HEK293T (cell line): ENCODE measurements around the gene GRID2.

ENCODE experiments used
- BHLHE40 ChIP-seq: fragments of 450-650 bp; IDR thresholded peaks from 2 replicates; pipeline ENCODE4 v1.6.1; 2016; ENCODE audit warnings: mild to moderate bottlenecking, moderate library complexity, borderline replicate concordance
- ELF4 ChIP-seq: fragments of 450-650 bp; IDR thresholded peaks from 2 replicates; pipeline ENCODE4 v1.6.1; 2017; ENCODE audit warnings: antibody characterized with exemption
- FOXK2 ChIP-seq: fragments of 450-650 bp; IDR thresholded peaks from 2 replicates; pipeline ENCODE4 v1.6.1; 2016; ENCODE audit warnings: mild to moderate bottlenecking
- FOXM1 ChIP-seq: fragments of 450-650 bp; IDR thresholded peaks from 2 replicates; pipeline ENCODE4 v1.6.1; 2017; ENCODE audit warnings: mild to moderate bottlenecking, borderline replicate concordance
- LEF1 ChIP-seq: fragments of 450-650 bp; IDR thresholded peaks from 2 replicates; pipeline ENCODE4 v1.6.1; 2017; ENCODE audit warnings: mild to moderate bottlenecking, borderline replicate concordance
- SP1 ChIP-seq: fragments of 450-650 bp; IDR thresholded peaks from 2 replicates; pipeline ENCODE4 v1.6.1; 2017
- SUZ12 ChIP-seq: fragments of 450-650 bp; IDR thresholded peaks from 2 replicates; pipeline ENCODE4 v1.6.1; 2016; ENCODE audit warnings: mild to moderate bottlenecking
- TF ChIP-seq, protein P1 (sequence below): fragments of 450-650 bp; IDR thresholded peaks from 2 replicates; pipeline ENCODE4 v1.6.1; 2016

DNA sequence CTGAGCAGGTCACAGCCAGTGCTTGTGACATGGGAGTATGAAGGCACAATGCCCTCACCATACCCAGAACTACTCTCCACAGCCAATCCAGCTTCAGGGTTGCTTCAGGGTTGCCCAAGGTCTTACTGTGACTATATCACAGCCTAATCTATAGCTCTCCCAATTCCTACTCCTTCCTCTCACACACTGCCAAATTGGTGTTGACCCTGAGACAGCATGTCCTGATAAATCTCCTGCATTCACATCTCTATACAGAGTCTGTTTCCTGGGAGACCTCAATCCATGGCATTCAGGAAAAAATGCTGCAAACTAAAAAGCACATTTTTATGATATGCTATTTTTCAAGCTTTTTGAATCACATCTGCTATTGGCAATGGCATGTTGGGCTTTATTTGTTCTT lies 456.7 kb downstream of the GRID2 start:
- TF ChIP-seq FOXK2, result no peak
- TF ChIP-seq SUZ12, result no peak
- TF ChIP-seq FOXM1, result no peak
- TF ChIP-seq SP1, result no peak
- no peak for TF ChIP-seq ELF4
- no peak for TF ChIP-seq LEF1
- no peak for TF ChIP-seq BHLHE40
- TF ChIP-seq, protein P1, sequence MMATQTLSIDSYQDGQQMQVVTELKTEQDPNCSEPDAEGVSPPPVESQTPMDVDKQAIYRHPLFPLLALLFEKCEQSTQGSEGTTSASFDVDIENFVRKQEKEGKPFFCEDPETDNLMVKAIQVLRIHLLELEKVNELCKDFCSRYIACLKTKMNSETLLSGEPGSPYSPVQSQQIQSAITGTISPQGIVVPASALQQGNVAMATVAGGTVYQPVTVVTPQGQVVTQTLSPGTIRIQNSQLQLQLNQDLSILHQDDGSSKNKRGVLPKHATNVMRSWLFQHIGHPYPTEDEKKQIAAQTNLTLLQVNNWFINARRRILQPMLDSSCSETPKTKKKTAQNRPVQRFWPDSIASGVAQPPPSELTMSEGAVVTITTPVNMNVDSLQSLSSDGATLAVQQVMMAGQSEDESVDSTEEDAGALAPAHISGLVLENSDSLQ, result no peak
